ENCODE measurements around the gene AHRR. TPM values are rescaled to one million over a fixed set of nuclear protein-coding genes. Genes with fewer than 3 reads are reported as not detected.

The AHRR gene
- total RNA-seq, 1 donor from 2014 or later: 10.5 TPM

DNA sequence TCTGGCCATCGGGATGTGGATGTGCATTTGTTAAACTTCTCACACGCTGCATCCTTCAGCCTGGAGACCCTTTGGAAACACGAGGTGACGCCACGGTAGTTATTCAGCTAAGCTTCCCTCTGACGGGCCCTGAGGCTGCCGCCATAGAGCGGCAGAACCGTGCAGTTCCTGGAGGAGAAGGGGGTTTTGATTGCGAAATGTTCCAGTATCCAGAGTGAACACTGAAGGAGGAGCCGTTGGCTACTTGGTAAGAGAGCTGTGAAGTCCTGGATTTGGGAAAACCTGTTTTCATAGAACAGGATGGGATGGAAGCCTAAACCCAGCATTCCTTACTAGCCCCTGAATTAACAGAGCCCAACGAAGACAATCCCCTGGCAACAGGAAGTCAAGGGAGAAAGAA is 98.5 kb downstream of the AHRR start:
- no peaks in the 10 kb centered on the region for H3K9me3 ChIP-seq (ENCODE audit: insufficient read depth, low read depth, low read length)
- no peaks in the 10 kb centered on the region for H3K36me3 ChIP-seq (ENCODE audit: insufficient read depth, low read length)
- FAIRE-seq: no peak
- H3K9ac ChIP-seq (ENCODE audit: low read length): no peak overlapping the region
- no peaks in the 10 kb centered on the region for H3K27me3 ChIP-seq (ENCODE audit: insufficient read depth, low read length)
- Mint-ChIP-seq H3K36me3 (ENCODE audit: low read depth, unreplicated experiment) (peaks cover 15% of the 10 kb centered on the region), H3K4me1 (ENCODE audit: low read depth, unreplicated experiment) (peaks cover 9% of the 10 kb centered on the region), H3K27ac (ENCODE audit: unreplicated experiment) (peak overlapping the region; percentile 69), H3K4me3 (ENCODE audit: unreplicated experiment) (no peak overlapping the region), H3K27me3 (ENCODE audit: low read depth, unreplicated experiment) (peaks cover 2% of the 10 kb centered on the region), H3K9me3 (ENCODE audit: unreplicated experiment) (peaks cover 2% of the 10 kb centered on the region)
- no peak overlapping the region for H3K4me2 ChIP-seq (ENCODE audit: low read length)
- H2AFZ ChIP-seq (ENCODE audit: low read depth, low read length): no peak overlapping the region
- TF ChIP-seq EZH2 (IDR thresholded peaks at IDR 0.05; ENCODE audit: insufficient read depth, low read length): no peak
- TF ChIP-seq, protein P1, sequence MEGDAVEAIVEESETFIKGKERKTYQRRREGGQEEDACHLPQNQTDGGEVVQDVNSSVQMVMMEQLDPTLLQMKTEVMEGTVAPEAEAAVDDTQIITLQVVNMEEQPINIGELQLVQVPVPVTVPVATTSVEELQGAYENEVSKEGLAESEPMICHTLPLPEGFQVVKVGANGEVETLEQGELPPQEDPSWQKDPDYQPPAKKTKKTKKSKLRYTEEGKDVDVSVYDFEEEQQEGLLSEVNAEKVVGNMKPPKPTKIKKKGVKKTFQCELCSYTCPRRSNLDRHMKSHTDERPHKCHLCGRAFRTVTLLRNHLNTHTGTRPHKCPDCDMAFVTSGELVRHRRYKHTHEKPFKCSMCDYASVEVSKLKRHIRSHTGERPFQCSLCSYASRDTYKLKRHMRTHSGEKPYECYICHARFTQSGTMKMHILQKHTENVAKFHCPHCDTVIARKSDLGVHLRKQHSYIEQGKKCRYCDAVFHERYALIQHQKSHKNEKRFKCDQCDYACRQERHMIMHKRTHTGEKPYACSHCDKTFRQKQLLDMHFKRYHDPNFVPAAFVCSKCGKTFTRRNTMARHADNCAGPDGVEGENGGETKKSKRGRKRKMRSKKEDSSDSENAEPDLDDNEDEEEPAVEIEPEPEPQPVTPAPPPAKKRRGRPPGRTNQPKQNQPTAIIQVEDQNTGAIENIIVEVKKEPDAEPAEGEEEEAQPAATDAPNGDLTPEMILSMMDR (IDR thresholded peaks at IDR 0.05; ENCODE audit: insufficient read depth, low read depth, low read length): no peak
- H3K4me1 ChIP-seq (ENCODE audit: insufficient read depth, low read length): no peaks in the 10 kb centered on the region
- peaks cover 3% of the 10 kb centered on the region for H3K79me2 ChIP-seq (ENCODE audit: insufficient read depth, low read length)
- H4K20me1 ChIP-seq (ENCODE audit: insufficient read depth, low read length): peaks cover 3% of the 10 kb centered on the region
- no peak overlapping the region for H3K27ac ChIP-seq (ENCODE audit: low read depth, low read length)
- DNase-seq (ENCODE audit: low read depth): no peak
- no peak overlapping the region for H3K4me3 ChIP-seq (ENCODE audit: insufficient read depth, low read depth, low read length)

GRCh38 chr5:420632-421286 is 99.2 kb downstream of the AHRR start:
- no peak overlapping the region for H3K9ac ChIP-seq (ENCODE audit: low read length)
- no peak for TF ChIP-seq EZH2 (IDR thresholded peaks at IDR 0.05; ENCODE audit: insufficient read depth, low read length)
- TF ChIP-seq, protein P1 (IDR thresholded peaks at IDR 0.05; ENCODE audit: insufficient read depth, low read depth, low read length): no peak
- H3K27me3 Mint-ChIP-seq (ENCODE audit: low read depth, unreplicated experiment): peaks cover 2% of the 10 kb centered on the region
- no peaks in the 10 kb centered on the region for H3K9me3 ChIP-seq (ENCODE audit: insufficient read depth, low read depth, low read length)
- no peaks in the 10 kb centered on the region for H3K4me1 ChIP-seq (ENCODE audit: insufficient read depth, low read length)
- H4K20me1 ChIP-seq (ENCODE audit: insufficient read depth, low read length): peaks cover 3% of the 10 kb centered on the region
- peaks cover 15% of the 10 kb centered on the region for H3K36me3 Mint-ChIP-seq (ENCODE audit: low read depth, unreplicated experiment)
- H3K27ac Mint-ChIP-seq (ENCODE audit: unreplicated experiment): no peak overlapping the region
- H3K4me1 Mint-ChIP-seq (ENCODE audit: low read depth, unreplicated experiment): peaks cover 9% of the 10 kb centered on the region
- H2AFZ ChIP-seq (ENCODE audit: low read depth, low read length): no peak overlapping the region
- H3K36me3 ChIP-seq (ENCODE audit: insufficient read depth, low read length): no peaks in the 10 kb centered on the region
- H3K4me3 Mint-ChIP-seq (ENCODE audit: unreplicated experiment): no peak overlapping the region
- H3K9me3 Mint-ChIP-seq (ENCODE audit: unreplicated experiment): peaks cover 2% of the 10 kb centered on the region
- no peak overlapping the region for H3K27ac ChIP-seq (ENCODE audit: low read depth, low read length)
- no peaks in the 10 kb centered on the region for H3K27me3 ChIP-seq (ENCODE audit: insufficient read depth, low read length)
- FAIRE-seq: no peak
- no peak for DNase-seq (ENCODE audit: low read depth)
- no peak overlapping the region for H3K4me3 ChIP-seq (ENCODE audit: insufficient read depth, low read depth, low read length)
- no peak overlapping the region for H3K4me2 ChIP-seq (ENCODE audit: low read length)
- H3K79me2 ChIP-seq (ENCODE audit: insufficient read depth, low read length): peaks cover 3% of the 10 kb centered on the region

DNA sequence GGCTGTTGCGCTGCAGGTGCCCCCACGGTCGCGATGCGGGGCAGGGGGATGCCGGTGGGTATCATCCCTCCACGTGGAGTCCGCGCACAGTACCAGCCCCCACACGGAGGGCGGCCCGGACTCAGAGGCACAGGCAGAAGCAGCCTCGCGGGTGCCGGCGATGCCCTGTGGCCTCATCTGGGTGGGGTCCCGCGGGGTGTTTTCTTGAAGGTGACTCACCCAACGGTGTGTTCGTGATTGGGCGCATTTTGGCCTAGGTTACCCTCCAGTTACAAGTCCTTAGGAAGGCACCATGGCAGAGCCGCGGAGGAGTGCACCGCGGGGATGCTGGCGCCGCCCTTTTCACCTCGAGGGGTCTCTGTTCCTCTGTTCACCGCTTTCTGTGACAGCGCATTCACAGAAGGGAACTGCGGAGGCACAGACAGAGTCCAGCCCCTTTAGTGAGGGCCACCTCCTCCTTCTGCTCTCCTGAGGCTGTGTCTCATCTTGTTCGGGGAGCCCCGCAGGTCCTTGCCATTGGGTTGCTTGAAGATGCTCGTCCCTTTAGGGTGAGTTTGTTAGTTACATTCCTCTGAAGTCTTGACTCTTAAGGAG is 99.9 kb downstream of the AHRR start:
- TF ChIP-seq EZH2 (IDR thresholded peaks at IDR 0.05; ENCODE audit: insufficient read depth, low read length): no peak
- TF ChIP-seq, protein P1 (IDR thresholded peaks at IDR 0.05; ENCODE audit: insufficient read depth, low read depth, low read length): no peak
- Histone ChIP-seq H3K9ac (ENCODE audit: low read length) (no peak overlapping the region), H3K4me1 (ENCODE audit: insufficient read depth, low read length) (no peaks in the 10 kb centered on the region), H3K27me3 (ENCODE audit: insufficient read depth, low read length) (no peaks in the 10 kb centered on the region), H3K4me3 (ENCODE audit: insufficient read depth, low read depth, low read length) (no peak overlapping the region), H3K4me2 (ENCODE audit: low read length) (no peak overlapping the region), H3K9me3 (ENCODE audit: insufficient read depth, low read depth, low read length) (no peaks in the 10 kb centered on the region), H3K79me2 (ENCODE audit: insufficient read depth, low read length) (no peaks in the 10 kb centered on the region), H4K20me1 (ENCODE audit: insufficient read depth, low read length) (peaks cover 3% of the 10 kb centered on the region), H3K27ac (ENCODE audit: low read depth, low read length) (no peak overlapping the region), H3K36me3 (ENCODE audit: insufficient read depth, low read length) (no peaks in the 10 kb centered on the region), H2AFZ (ENCODE audit: low read depth, low read length) (no peak overlapping the region)
- DNase-seq (ENCODE audit: low read depth) (no peak), FAIRE-seq (no peak)
- Mint-ChIP-seq H3K4me1 (ENCODE audit: low read depth, unreplicated experiment) (peaks cover 9% of the 10 kb centered on the region), H3K27ac (ENCODE audit: unreplicated experiment) (no peak overlapping the region), H3K36me3 (ENCODE audit: low read depth, unreplicated experiment) (peaks cover 15% of the 10 kb centered on the region), H3K4me3 (ENCODE audit: unreplicated experiment) (no peak overlapping the region), H3K9me3 (ENCODE audit: unreplicated experiment) (peaks cover 1% of the 10 kb centered on the region), H3K27me3 (ENCODE audit: low read depth, unreplicated experiment) (peaks cover 2% of the 10 kb centered on the region)
